GM23248 (cell line): ENCODE measurements around the gene METTL8.

Experiments used
- EZH2 ChIP-seq: fragments of 200-600 bp; sonication (generic); IDR thresholded peaks from 2 replicates; pipeline ENCODE4 v1.6.1; 2018; ENCODE audit warnings: antibody characterized with exemption, mild to moderate bottlenecking; ENCODE audit not compliant: insufficient read depth, poor library complexity, severe bottlenecking
- EZH2phosphoT487 ChIP-seq: fragments of 200-600 bp; sonication (generic); IDR thresholded peaks from 2 replicates; pipeline ENCODE4 v1.6.1; 2018; ENCODE audit warnings: antibody characterized with exemption, moderate library complexity, mild to moderate bottlenecking, low read depth; ENCODE audit not compliant: insufficient read depth

DNA sequence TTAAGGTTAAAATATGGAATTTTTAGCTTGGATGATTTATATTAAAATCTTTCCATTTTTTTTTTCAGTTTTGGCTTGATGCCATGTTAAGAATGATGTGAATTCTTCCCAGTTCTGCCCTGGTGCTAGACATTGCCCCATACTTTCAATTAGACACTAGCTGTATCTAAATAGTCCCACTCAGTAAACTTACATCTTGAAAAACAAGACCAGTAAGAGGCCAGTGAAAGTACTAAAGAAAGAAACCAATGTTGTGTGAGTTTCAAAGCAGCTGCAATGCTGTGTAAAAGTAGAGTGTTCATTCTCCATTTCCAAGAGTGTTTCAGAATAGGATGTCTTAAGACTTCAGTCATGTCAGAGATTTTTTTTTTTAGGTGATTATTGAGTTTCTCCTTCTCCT is 48.5 kb upstream of the METTL8 start:
- TF ChIP-seq EZH2 (no peak), EZH2phosphoT487 (no peak)
